HL-60 (cell line): ENCODE results near the gene FLYWCH1.

ENCODE experiments used
- DNase-seq, 2 experiments: peaks; one replicate each; pipeline ENCODE4 v3.0.0-alpha.2; 2010 to 2020; ENCODE audit warnings: low read depth in 1 of 2, low spot score in 1 of 2
- H3K27ac ChIP-seq: fragments of 250-450 bp; sonication (Bioruptor Pico); replicated peaks from 2 replicates; pipeline ENCODE4 v1.5.1; 2020; ENCODE audit warnings: mild to moderate bottlenecking, moderate library complexity
- H3K27me3 ChIP-seq: fragments of 250-450 bp; sonication (Bioruptor Pico); 2 replicates; pipeline ENCODE4 v1.5.1; 2021; ENCODE audit warnings: mild to moderate bottlenecking, moderate library complexity; ENCODE audit not compliant: insufficient read depth, poor library complexity, severe bottlenecking
- H3K4me3 ChIP-seq: replicated peaks from 2 replicates; pipeline ENCODE4 v1.5.1; 2011; ENCODE audit warnings: mild to moderate bottlenecking, control low read depth, low read length; ENCODE audit not compliant: insufficient read depth
- CTCF ChIP-seq: IDR thresholded peaks from one replicate; pipeline ENCODE4 v1.5.1; 2011; ENCODE audit warnings: low read length, control low read depth, inconsistent platforms; ENCODE audit not compliant: insufficient read depth
- GABPA ChIP-seq: IDR thresholded peaks from 2 replicates; pipeline ENCODE4 v1.6.1; 2012; ENCODE audit warnings: low read depth
- POLR2AphosphoS5 ChIP-seq: IDR thresholded peaks from 2 replicates; pipeline ENCODE4 v1.6.1; 2012; ENCODE audit warnings: low read depth
- REST ChIP-seq: IDR thresholded peaks from 2 replicates; pipeline ENCODE4 v1.6.1; 2012; ENCODE audit warnings: low read depth; ENCODE audit not compliant: insufficient replicate concordance
- SPI1 ChIP-seq: IDR thresholded peaks from 2 replicates; pipeline ENCODE4 v1.6.1; 2012; ENCODE audit warnings: low read depth, mild to moderate bottlenecking, borderline replicate concordance

The FLYWCH1 gene

GRCh38 chr16:2976201-2976600 lies 64.5 kb downstream of the FLYWCH1 start:
- H3K27ac ChIP-seq: no peak overlapping the region

GRCh38 chr16:2976673-2977072 lies 64.9 kb downstream of the FLYWCH1 start:
- no peak for DNase-seq
- TF ChIP-seq POLR2AphosphoS5 (no peak), GABPA (no peak), SPI1 (no peak), REST (no peak), CTCF (no peak)
- no peak overlapping the region for H3K27ac ChIP-seq
- H3K27me3 ChIP-seq: no peaks in the 10 kb centered on the region
- no peak overlapping the region for H3K4me3 ChIP-seq

More at GRCh38 chr16:2976201-2976600, 64.5 kb downstream of the FLYWCH1 start:
- TF ChIP-seq GABPA (no peak), CTCF (no peak), POLR2AphosphoS5 (no peak), REST (no peak), SPI1 (no peak)
- H3K4me3 ChIP-seq: no peak overlapping the region
- no peak for DNase-seq
- no peaks in the 10 kb centered on the region for H3K27me3 ChIP-seq

- Histone ChIP-seq H3K27ac (no peak overlapping the region), H3K27me3 (no peaks in the 10 kb centered on the region), H3K4me3 (no peak overlapping the region)
- DNase-seq: no peak
- no peak for TF ChIP-seq CTCF
- no peak for TF ChIP-seq REST
- TF ChIP-seq POLR2AphosphoS5: no peak
- TF ChIP-seq GABPA: no peak
- no peak for TF ChIP-seq SPI1
These were observed 65.7 kb downstream of the FLYWCH1 start for GRCh38 chr16:2977440-2977839.
